H1 (cell line): ENCODE data around the gene STK16. TPM values are rescaled to one million over a fixed set of nuclear protein-coding genes. Genes with fewer than 3 reads are reported as not detected.

ENCODE experiments used
- ASH2L ChIP-seq: fragments of 200-600, 300-600 bp; sonication (generic); IDR thresholded peaks from one replicate; pipeline ENCODE4 v1.7.1; 2017; ENCODE audit warnings: low read length
- CEBPB ChIP-seq: IDR thresholded peaks from 2 replicates; pipeline ENCODE4 v1.6.1; 2012; ENCODE audit warnings: low read depth, low read length
- CREB1 ChIP-seq: IDR thresholded peaks from 2 replicates; pipeline ENCODE4 v1.6.1; 2012; ENCODE audit warnings: inconsistent platforms
- EZH2 ChIP-seq: fragments of 200-600 bp; sonication (generic); IDR thresholded peaks from 2 replicates; pipeline ENCODE4 v1.7.1; 2012; ENCODE audit warnings: low read depth, mild to moderate bottlenecking, moderate library complexity, low read length, inconsistent platforms; ENCODE audit not compliant: severe bottlenecking
- FOSL1 ChIP-seq: IDR thresholded peaks from 2 replicates; pipeline ENCODE4 v1.6.1; 2011; ENCODE audit warnings: mild to moderate bottlenecking, low read depth, low read length, moderate library complexity; ENCODE audit not compliant: insufficient read depth
- RAD21 ChIP-seq, 2 experiments: IDR thresholded peaks in 1 of 2; conservative IDR thresholded peaks in 1 of 2; 2 replicates each; pipeline ENCODE4 v1.6.1; 2011; ENCODE audit warnings: low read depth in 2 of 2, low read length in 2 of 2, improper control_type of control experiment in 1 of 2, inconsistent platforms in 1 of 2, mild to moderate bottlenecking in 1 of 2, moderate library complexity in 1 of 2
- RBBP5 ChIP-seq: IDR thresholded peaks from 2 replicates; pipeline ENCODE4 v1.7.1; 2012; ENCODE audit warnings: low read depth, mild to moderate bottlenecking, inconsistent platforms, low read length, moderate library complexity, borderline replicate concordance
- TCF12 ChIP-seq: IDR thresholded peaks from 2 replicates; pipeline ENCODE4 v1.6.1; 2011; ENCODE audit warnings: low read depth, mild to moderate bottlenecking, low read length
- polyA plus RNA-seq, 7 experiments: library from polyadenylated mRNA; depleted of rRNA in 3 of 7; stranded (reverse) in 5 of 7; unstranded in 2 of 7; fragments of >200 nt in 5 of 7; fragments of 200-250 nt in 2 of 7; gene quantifications; 1 replicate in 5 of 7; 2 replicates in 1 of 7; 4 replicates in 1 of 7; pipeline versions ENCODE4 v1.2.1 to v1.2.3, GENCODE V29; 2011 to 2013; ENCODE audit warnings: missing spikeins in 2 of 7, mixed read lengths in 2 of 7
- total RNA-seq: library from RNA; stranded (reverse); fragmentation: NEBNext Ultra II Directional; extraction: Animal tissue kit (Norgen Biotek cat#: 25700); gene quantifications from 2 replicates; pipeline ENCODE4 v1.2.1, GENCODE V29; 2021

STK16 gene
- total and polyA plus RNA-seq, 2 of the 8 experiments (the other 6 are each of a cell fraction or from before 2014, with no cell fraction given), result 21.3 to 51.4 TPM

GRCh38 chr2:219249203-219249980, 4.1 kb downstream of the STK16 start (continued):
- 0 out of 2 replicates have a peak, but pooled peaks have one; percentile 47 for TF ChIP-seq RBBP5
- no peak for TF ChIP-seq ASH2L
- 0 out of 2 replicates have a peak, but pooled peaks have one; percentile 37 for TF ChIP-seq CREB1
- no peak for TF ChIP-seq TCF12
- TF ChIP-seq EZH2, result no peak
- TF ChIP-seq FOSL1, result no peak
- no peak for TF ChIP-seq CEBPB
- TF ChIP-seq RAD21 (IDR thresholded peaks at IDR 0.05 in 1 of 2, conservative IDR thresholded peaks at IDR 0.05 in 1 of 2; ENCODE audit: low read depth in 2 of 2, low read length in 2 of 2), result no peak
- TF ChIP-seq, all 59 proteins: peak for 3
